Mucosa of rectum (tissue), 2 donors: ENCODE measurements around the gene TMIGD2.
A peak's percentile ranks its signal among the peaks of the same experiment; 100 is the strongest.
"Not testable (repeated sequence)": the region's sequence is repeated elsewhere in the genome, so short reads cannot be mapped to it uniquely, and the experiment has no call there.

Experiments
- H3K27ac ChIP-seq, 2 donors: one replicate each; pipeline ENCODE4 v1.7.0; 2013; ENCODE audit warnings: inconsistent platforms in 2 of 2, low read depth in 2 of 2, low read length in 2 of 2
- H3K27me3 ChIP-seq, 2 donors: one replicate each; pipeline ENCODE4 v1.7.0; 2013; ENCODE audit warnings: low read length in 2 of 2; ENCODE audit not compliant: control insufficient read depth in 2 of 2, insufficient read depth in 2 of 2
- H3K36me3 ChIP-seq, 2 donors: one replicate each; pipeline ENCODE4 v1.7.0; 2013; ENCODE audit warnings: low read length in 2 of 2; ENCODE audit not compliant: control insufficient read depth in 2 of 2, insufficient read depth in 2 of 2
- H3K4me1 ChIP-seq, 2 donors: one replicate each; pipeline ENCODE4 v1.7.0; 2013; ENCODE audit warnings: low read length in 2 of 2, mild to moderate bottlenecking in 1 of 2; ENCODE audit not compliant: control insufficient read depth in 2 of 2, insufficient read depth in 2 of 2
- H3K4me3 ChIP-seq, 2 donors: one replicate each; pipeline ENCODE4 v1.7.0; 2013; ENCODE audit warnings: low read length in 2 of 2
- H3K9ac ChIP-seq, 2 donors: one replicate each; pipeline ENCODE4 v1.7.0; 2013; ENCODE audit warnings: low read length in 2 of 2, low read depth in 1 of 2, mild to moderate bottlenecking in 1 of 2
- H3K9me3 ChIP-seq, 2 donors: one replicate each; pipeline ENCODE4 v1.7.0; 2013; ENCODE audit warnings: low read length in 2 of 2; ENCODE audit not compliant: control insufficient read depth in 2 of 2
- donor health status: healthy.
- donor health status: Normal muscosa, but diverticular disease.

Gene TMIGD2

GRCh38 chr19:4279267-4279529 is 23.0 kb downstream of the TMIGD2 start:
- Histone ChIP-seq H3K9ac (no peak overlapping the region), H3K27ac (no peak overlapping the region), H3K27me3 (peaks cover 24 to 26% of the 10 kb centered on the region in 2 donors), H3K4me3 (no peak overlapping the region), H3K4me1 (no peaks in the 10 kb centered on the region), H3K9me3 (no peaks in the 10 kb centered on the region), H3K36me3 (no peaks in the 10 kb centered on the region)

GRCh38 chr19:4278419-4279266 is 23.5 kb downstream of the TMIGD2 start, which contains the start of gene SHD:
Gene SHD, plus strand, starts transcription at chr19:4279266. Its CDS starts 798 bp downstream, at chr19:4280064.
- no peaks in the 10 kb centered on the region for H3K36me3 ChIP-seq
- no peak within 1 kb of the TSS for H3K9ac ChIP-seq
- no peaks in the 10 kb centered on the region for H3K9me3 ChIP-seq
- H3K27ac ChIP-seq = no peak within 1 kb of the TSS
- peaks cover 24 to 26% of the 10 kb centered on the region in 2 donors for H3K27me3 ChIP-seq
- no peaks in the 10 kb centered on the region for H3K4me1 ChIP-seq
- H3K4me3 ChIP-seq = no peak within 1 kb of the TSS

- Histone ChIP-seq H3K9ac (no peak overlapping the region), H3K4me3 (no peak overlapping the region), H3K27me3 (peaks cover 21 to 25% of the 10 kb centered on the region in 2 donors), H3K4me1 (no peaks in the 10 kb centered on the region), H3K36me3 (no peaks in the 10 kb centered on the region), H3K9me3 (no peaks in the 10 kb centered on the region), H3K27ac (no peak overlapping the region)
These were observed 24.2 kb downstream of the TMIGD2 start for GRCh38 chr19:4278010-4278409.

GRCh38 chr19:4277191-4277696 is 24.9 kb downstream of the TMIGD2 start:
- H3K4me1 ChIP-seq = no peaks in the 10 kb centered on the region
- no peaks in the 10 kb centered on the region for H3K9me3 ChIP-seq
- no peak overlapping the region for H3K4me3 ChIP-seq
- H3K36me3 ChIP-seq = no peaks in the 10 kb centered on the region
- no peak overlapping the region for H3K27ac ChIP-seq
- no peak overlapping the region for H3K9ac ChIP-seq
- peaks cover 17 to 21% of the 10 kb centered on the region in 2 donors for H3K27me3 ChIP-seq

GRCh38 chr19:4274321-4274686 is 27.9 kb downstream of the TMIGD2 start:
- H3K36me3 ChIP-seq, H3K9ac ChIP-seq, H3K27me3 ChIP-seq, H3K4me1 ChIP-seq, H3K9me3 ChIP-seq, H3K4me3 ChIP-seq, H3K27ac ChIP-seq: not testable (repeated sequence)

GRCh38 chr19:4272894-4273293 is 29.3 kb downstream of the TMIGD2 start:
- Histone ChIP-seq H3K27ac (no peak overlapping the region), H3K4me1 (peaks cover 7 to 11% of the 10 kb centered on the region in 2 donors), H3K4me3 (no peak overlapping the region), H3K9me3 (no peaks in the 10 kb centered on the region), H3K27me3 (peaks cover 0 to 2% of the 10 kb centered on the region in 2 donors), H3K9ac (no peak overlapping the region), H3K36me3 (peaks cover 4 to 15% of the 10 kb centered on the region in 2 donors)

GRCh38 chr19:4268816-4269430 is 33.3 kb downstream of the TMIGD2 start:
- peaks cover 13 to 31% of the 10 kb centered on the region in 2 donors for H3K36me3 ChIP-seq
- peak overlapping the region; percentile 60 to 76 for H3K27ac ChIP-seq
- H3K4me1 ChIP-seq = peaks cover 10 to 17% of the 10 kb centered on the region in 2 donors
- H3K4me3 ChIP-seq = no peak overlapping the region
- H3K9me3 ChIP-seq = no peaks in the 10 kb centered on the region
- no peaks in the 10 kb centered on the region for H3K27me3 ChIP-seq
- H3K9ac ChIP-seq = peak overlapping the region in 1 of 2 donors; percentile 32

GRCh38 chr19:4267901-4268815 is 34.0 kb downstream of the TMIGD2 start:
- no peaks in the 10 kb centered on the region for H3K27me3 ChIP-seq
- peak overlapping the region in 1 of 2 donors; percentile 32 for H3K9ac ChIP-seq
- H3K27ac ChIP-seq = peak overlapping the region; percentile 60 to 76
- no peaks in the 10 kb centered on the region for H3K9me3 ChIP-seq
- H3K36me3 ChIP-seq = peaks cover 15 to 33% of the 10 kb centered on the region in 2 donors
- H3K4me3 ChIP-seq = no peak overlapping the region
- H3K4me1 ChIP-seq = peaks cover 10 to 17% of the 10 kb centered on the region in 2 donors

GRCh38 chr19:4267101-4267900 is 34.9 kb downstream of the TMIGD2 start:
- Histone ChIP-seq H3K9ac (no peak overlapping the region), H3K27me3 (no peaks in the 10 kb centered on the region)

More at GRCh38 chr19:4267101-4267900, 34.9 kb downstream of the TMIGD2 start:
- Histone ChIP-seq H3K27ac (peak overlapping the region; percentile 60 to 76), H3K4me3 (no peak overlapping the region), H3K36me3 (peaks cover 20 to 36% of the 10 kb centered on the region in 2 donors), H3K4me1 (peaks cover 10 to 17% of the 10 kb centered on the region in 2 donors), H3K9me3 (no peaks in the 10 kb centered on the region)
